ENCODE data around the gene SLC23A2. TPM values are rescaled to one million over a fixed set of nuclear protein-coding genes. Genes with fewer than 3 reads are reported as not detected.
"Not testable (repeated sequence)": the region's sequence is repeated elsewhere in the genome, so short reads cannot be mapped to it uniquely, and the experiment has no call there.

The SLC23A2 gene
- total RNA-seq, 1 donor from 2014 or later = 20.4 TPM

- intact Hi-C loops (cut with micrococcal nuclease) = no loop called here
Measured at GRCh38 chr20:4853004-4853403, 148.3 kb downstream of the SLC23A2 start.

- intact Hi-C loops (cut with micrococcal nuclease) = no loop called here
Measured at GRCh38 chr20:4850960-4851359, 150.3 kb downstream of the SLC23A2 start.

- intact Hi-C loops (cut with micrococcal nuclease) = not testable (repeated sequence)
Measured at GRCh38 chr20:4848829-4849228, 152.5 kb downstream of the SLC23A2 start.

- intact Hi-C loops (cut with micrococcal nuclease) = no loop called here
Measured at GRCh38 chr20:4848041-4848440, 153.3 kb downstream of the SLC23A2 start.

- intact Hi-C loops (cut with micrococcal nuclease) = no loop called here
Measured at GRCh38 chr20:4846821-4847220, 154.5 kb downstream of the SLC23A2 start.

- intact Hi-C loops (cut with micrococcal nuclease) = no loop called here
Measured at GRCh38 chr20:4844751-4845465, 156.4 kb downstream of the SLC23A2 start.

- intact Hi-C loops (cut with micrococcal nuclease) = no loop called here
Measured at GRCh38 chr20:4844325-4844724, 157.0 kb downstream of the SLC23A2 start.

- intact Hi-C loops (cut with micrococcal nuclease) = no loop called here
Measured at GRCh38 chr20:4840801-4841200, 160.5 kb downstream of the SLC23A2 start.

- intact Hi-C loops (cut with micrococcal nuclease) = no loop called here
Measured at GRCh38 chr20:4838526-4838925, 162.8 kb downstream of the SLC23A2 start.

GRCh38 chr20:4837760-4838159 is 163.6 kb downstream of the SLC23A2 start:
- intact Hi-C loops (cut with micrococcal nuclease) = no loop called here

GRCh38 chr20:4836935-4837334 is 164.4 kb downstream of the SLC23A2 start:
- intact Hi-C loops (cut with micrococcal nuclease) = no loop called here

- intact Hi-C loops (cut with micrococcal nuclease) = no loop called here
Measured at GRCh38 chr20:4836473-4836872, 164.8 kb downstream of the SLC23A2 start.

GRCh38 chr20:4835244-4836177 is 165.8 kb downstream of the SLC23A2 start:
- intact Hi-C loops (cut with micrococcal nuclease) = no loop called here

GRCh38 chr20:4833074-4833728 is 168.1 kb downstream of the SLC23A2 start:
- intact Hi-C loops (cut with micrococcal nuclease) = no loop called here

GRCh38 chr20:4832469-4832868 is 168.8 kb downstream of the SLC23A2 start:
- intact Hi-C loops (cut with micrococcal nuclease) = no loop called here

- intact Hi-C loops (cut with micrococcal nuclease) = no loop called here
Measured at GRCh38 chr20:4830696-4831095, 170.6 kb downstream of the SLC23A2 start.

- intact Hi-C loops (cut with micrococcal nuclease) = no loop called here
Measured at GRCh38 chr20:4830259-4830658, 171.1 kb downstream of the SLC23A2 start.

- intact Hi-C loops (cut with micrococcal nuclease) = no loop called here
Measured at GRCh38 chr20:4829514-4830215, 171.6 kb downstream of the SLC23A2 start.

GRCh38 chr20:4828830-4829513 is 172.3 kb downstream of the SLC23A2 start:
- intact Hi-C loops (cut with micrococcal nuclease) = no loop called here

GRCh38 chr20:4821590-4821989 is 179.7 kb downstream of the SLC23A2 start:
- intact Hi-C loops (cut with micrococcal nuclease) = no loop called here
